GM18502 (cell line): Measurements from ENCODE around the gene CCDC146.
"Not testable (repeated sequence)": the region's sequence is repeated elsewhere in the genome, so short reads cannot be mapped to it uniquely, and the experiment has no call there.

Source experiments
- ATAC-seq: cut with Tn5 transposase; IDR thresholded peaks from one replicate; pipeline ENCODE4 v1.9.1; 2021; ENCODE audit warnings: mild to moderate bottlenecking; ENCODE audit not compliant: unreplicated experiment, poor library complexity

CCDC146 gene

DNA sequence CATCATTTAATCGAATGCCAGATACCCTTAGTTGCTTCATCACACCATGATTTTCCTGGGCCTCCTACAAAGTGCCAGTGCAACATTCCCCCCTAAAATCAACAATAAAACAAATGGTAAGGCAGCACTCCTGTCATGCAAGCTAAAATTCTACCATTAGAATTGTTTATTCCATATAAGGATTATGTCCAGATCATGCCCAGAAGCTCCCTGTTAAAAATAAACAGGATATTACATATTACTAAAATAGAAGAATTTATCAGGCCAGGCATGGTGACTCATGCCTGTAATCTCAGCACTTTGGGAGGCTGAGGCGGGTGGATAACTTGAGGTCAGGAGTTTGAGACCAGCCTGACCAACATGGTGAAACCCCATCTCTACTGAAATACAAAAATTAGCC lies 153.2 kb downstream of the CCDC146 start:
- not testable (repeated sequence) for ATAC-seq

DNA sequence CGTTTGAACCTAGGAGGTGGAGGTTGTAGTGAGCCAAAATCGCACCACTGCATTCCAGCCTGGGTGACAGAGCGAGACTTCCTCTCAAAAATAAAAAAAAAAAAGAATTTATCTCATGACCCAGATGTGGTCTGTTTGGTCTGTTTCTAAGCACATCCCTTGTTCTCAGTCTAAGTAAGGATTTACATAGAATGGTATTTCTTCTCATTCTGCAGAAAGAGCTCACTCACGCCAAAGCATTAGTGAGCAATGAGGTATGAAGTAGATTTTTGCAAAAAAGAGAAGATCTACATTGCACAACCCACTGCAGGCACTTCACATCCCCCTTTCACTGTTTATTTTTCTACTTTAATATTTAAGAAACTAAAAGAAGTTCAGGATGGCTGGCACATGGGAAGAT lies 153.7 kb downstream of the CCDC146 start:
- ATAC-seq = no peak

DNA sequence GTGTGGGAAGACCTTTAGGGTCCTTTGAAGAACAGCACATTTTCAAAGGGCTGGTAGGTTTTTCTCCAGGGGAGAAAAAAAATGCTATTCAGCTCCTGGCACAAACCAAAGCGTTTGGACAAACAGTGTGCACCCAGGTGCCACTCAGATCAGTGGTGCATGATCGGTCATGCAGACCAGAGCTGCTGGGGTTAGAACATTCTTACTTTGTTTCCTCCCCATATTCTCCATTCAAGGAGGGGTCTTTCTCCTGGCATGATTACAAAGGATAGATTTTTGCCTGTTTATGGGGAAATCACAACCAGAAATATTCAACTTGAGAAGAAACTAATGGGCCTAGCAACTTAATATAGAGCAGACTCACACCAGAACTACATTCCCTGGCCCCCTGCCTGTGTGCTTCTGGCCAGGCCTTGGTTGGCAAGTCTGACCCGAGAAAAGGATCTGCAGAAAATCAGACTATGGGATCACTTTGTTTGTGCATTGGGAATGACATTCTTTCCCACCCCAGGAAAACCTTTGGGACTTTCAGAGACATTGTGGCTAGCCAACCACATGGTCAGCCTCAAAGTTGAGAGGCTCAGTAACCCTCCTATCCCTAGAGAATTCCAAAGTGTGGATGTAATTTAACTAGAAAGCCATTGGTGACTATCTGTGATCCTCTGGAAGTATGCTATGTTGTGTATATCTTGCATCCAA lies 159.5 kb downstream of the CCDC146 start:
- no peak for ATAC-seq

DNA sequence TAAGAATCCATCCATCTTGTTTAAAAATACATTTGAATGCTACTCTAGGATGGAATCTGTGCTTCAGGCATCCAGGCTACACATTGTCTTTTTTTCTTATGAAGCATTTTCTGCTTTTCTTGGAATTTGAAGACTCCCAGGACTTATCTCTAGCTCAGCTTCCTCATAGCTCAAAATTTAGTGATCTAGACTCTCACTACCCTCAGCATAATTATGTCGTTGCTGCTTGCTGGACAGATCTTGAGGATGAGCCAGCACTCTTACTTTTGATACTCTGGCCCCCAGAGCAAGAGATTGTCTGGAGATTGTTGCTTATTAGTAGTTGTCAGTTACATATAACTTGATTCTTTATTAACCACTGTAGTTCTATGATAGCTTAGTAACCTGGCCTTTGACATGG lies 160.5 kb downstream of the CCDC146 start:
- no peak for ATAC-seq

DNA sequence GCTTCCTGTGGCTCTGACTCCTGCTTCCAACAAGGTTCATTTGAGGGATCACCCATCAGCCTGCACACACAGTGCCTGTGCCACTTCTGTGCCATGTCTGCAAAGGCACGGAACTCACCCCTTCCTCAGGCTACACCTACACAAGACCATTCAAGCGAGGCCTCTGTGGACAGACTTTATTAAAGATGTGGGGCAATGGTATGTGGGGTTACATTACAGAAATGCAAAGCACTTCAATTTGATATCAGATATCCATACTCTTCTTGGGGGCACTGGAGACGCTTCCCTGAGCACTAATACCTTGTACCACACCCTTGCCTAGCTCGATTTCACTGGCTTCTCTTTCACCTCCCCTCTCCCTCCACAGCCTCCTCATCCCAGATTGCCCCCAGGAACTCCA lies 161.6 kb downstream of the CCDC146 start:
- ATAC-seq = no peak

DNA sequence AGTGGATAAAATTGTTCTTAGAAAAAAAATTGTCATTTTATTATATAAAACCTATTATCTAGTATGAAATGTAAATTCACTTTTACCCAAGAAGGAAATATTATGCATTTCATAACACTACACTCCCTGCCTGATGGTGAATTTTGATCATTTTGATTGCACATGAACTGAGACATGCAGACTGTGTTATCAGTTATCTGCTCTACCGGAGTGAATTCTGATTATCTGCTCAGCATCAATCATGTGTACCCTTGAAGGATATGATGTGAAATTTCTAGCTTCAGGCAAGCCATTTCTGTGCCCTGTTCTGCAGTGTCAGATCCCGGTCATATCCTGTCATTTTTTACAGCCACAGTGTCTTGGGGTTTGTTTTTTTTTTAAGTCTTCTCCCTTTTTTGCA lies 162.2 kb downstream of the CCDC146 start:
- no peak for ATAC-seq

DNA sequence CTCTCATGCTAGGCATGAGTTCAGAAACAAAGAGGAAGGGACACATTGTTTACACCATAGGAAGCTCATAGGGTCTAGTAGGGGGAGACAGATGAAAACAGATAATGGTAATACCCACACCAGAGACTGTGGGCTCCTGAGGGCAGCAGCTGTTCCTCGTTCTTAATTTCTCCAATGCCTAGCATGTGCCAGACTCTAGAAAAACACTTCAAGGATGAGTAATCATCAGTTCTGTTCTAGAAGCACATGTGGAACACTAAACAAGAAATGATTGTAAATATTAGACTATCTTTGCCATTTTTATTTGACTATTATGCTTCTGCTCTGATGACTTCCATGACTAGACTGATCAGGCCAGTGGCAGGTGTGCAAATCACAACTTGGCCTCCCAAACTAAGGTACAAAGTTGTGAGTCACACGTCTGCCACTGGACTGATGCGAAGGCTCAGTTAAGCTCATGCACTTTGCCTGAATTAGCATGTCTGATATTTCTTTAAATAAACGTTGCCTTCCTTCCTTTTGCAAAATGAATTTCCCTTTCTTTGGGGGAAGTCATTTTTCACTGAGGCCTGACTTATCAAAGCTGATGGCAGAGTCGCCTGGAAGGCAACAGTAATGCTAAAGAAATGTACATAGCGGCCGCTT lies 166.4 kb downstream of the CCDC146 start:
- no peak for ATAC-seq

DNA sequence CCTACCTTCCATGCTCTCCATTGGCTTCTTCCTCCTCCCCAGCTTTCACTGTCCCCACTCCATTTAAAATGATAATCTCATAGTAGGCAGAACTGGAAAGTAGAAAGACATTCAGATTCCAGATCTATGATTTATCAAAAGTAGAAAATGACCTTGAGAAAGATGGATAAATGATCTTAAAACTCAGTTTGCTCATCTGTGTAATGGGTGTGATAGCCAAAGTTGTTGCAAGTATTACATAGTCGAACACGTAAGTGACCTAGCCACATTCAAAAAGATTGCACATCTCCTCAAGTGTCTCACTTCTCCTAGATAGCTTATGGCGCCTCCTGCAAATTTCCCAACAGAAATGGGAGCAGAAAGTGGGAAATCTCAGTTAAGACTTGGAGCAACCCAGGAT lies 167.0 kb downstream of the CCDC146 start:
- ATAC-seq = no peak

DNA sequence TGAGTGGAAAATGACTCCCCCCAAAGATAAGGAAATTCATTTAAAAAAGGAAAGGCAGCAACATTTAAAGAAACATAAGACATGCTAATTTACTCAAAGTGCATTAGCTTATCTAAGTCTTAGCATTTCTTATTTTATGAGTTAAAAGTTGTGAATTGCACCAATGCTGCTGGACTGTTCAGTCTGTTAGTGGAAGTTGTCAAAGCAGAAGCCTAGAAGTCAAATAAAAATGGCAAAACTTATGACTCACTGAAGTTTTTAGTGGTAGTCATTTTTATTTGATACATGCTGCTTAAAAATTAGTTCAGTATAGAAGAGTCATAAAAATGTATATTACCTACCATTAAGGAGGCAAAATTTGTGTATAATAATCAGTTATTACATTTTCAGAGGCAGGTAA lies 168.0 kb downstream of the CCDC146 start:
- ATAC-seq = no peak

DNA sequence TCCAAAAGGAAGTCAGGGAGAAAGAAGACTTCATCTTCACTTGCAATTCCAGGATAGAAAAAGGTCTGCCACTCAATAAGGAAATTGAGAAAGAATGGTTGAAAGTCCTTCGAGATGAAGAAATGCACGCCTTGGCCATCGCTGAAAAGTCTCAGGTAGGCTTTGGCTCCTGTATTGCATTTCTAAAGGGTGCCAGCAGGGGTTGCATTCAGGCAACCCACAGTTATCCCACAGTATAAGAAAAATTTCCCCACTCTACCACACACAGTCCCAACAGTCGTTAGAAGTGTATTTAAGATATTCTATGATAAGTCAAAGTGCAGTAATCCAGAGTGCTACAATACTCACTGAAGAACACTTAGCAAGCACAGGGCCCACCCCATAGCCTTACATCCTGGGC lies 170.6 kb downstream of the CCDC146 start:
- no peak for ATAC-seq

DNA sequence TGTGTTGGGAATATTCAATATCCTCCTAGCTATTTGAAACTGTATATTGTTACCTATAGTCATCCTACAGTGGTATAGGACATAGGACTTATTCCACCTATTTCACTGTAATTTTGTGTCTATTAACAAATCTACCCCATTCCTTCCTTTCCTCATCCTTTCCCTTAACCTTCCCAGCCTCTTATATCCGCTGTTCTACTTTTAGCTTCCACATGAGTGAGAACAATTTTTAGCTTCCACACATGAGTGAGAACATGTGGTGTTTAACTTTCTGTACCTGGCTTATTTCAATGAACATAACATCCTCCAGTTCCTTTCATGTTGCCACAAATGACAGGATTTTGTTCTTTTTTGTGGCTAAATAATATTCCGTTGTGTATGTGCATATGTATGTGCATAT lies 173.1 kb downstream of the CCDC146 start:
- no peak for ATAC-seq

DNA sequence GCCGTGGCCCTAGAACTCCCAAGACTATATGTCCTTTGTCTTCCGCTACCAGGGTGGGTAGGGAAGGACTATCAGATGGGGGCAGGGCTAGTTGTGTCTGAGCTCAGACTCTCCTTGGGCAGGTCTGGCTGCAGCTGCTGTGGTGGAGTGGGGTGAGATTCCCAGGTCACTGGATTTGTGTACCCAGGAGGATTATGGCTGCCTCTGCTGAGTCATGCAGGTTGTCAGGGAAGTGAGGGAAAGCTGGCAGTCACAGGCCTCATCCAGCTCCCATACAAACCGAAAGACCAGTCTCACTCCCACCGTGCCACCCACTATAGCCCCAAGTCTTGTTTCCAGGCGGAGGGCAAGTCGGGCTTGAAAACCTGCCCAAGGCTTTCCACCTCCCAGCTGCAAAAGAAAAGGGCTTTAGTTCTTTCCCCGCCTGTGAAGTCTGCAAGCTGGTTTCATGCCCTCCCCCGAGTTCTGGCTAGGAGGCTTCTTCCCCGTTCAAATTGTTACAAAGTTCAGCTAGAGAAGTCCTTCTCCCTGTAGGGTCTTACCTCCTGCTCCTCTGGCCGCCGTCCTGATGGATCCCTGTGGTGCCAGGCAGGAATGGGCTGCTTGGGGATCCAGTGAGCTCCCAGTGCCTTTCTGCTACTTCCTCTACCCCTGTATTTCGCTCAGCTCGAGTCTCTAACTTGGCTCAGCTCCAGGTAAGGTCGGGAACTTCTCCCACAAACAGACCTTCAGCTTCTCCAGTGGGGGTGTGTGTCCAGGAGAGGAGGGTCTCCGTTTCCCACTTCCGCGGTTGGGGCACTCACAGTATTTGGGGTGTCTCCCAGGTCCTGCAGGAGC lies 184.0 kb downstream of the CCDC146 start:
- ATAC-seq = no peak

DNA sequence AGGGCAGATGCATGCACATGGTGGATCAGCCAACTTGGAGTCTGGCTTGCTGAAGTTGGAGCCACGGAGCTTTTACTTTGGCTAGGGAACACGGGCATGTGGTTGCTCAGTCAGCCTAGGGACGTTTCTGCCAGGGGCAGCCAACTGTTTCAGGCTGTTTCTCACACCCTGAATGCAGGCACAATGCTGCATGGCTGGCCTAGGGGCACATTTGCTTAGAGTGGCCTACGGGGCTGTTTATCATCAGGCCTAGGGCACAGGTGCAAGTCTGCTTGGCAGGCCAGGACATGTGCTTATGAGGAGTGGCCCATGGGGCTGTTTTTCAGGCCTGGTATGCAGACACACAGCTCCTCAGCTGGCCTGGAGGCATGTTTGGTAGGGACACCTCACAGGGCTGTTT lies 186.4 kb downstream of the CCDC146 start:
- ATAC-seq = no peak

DNA sequence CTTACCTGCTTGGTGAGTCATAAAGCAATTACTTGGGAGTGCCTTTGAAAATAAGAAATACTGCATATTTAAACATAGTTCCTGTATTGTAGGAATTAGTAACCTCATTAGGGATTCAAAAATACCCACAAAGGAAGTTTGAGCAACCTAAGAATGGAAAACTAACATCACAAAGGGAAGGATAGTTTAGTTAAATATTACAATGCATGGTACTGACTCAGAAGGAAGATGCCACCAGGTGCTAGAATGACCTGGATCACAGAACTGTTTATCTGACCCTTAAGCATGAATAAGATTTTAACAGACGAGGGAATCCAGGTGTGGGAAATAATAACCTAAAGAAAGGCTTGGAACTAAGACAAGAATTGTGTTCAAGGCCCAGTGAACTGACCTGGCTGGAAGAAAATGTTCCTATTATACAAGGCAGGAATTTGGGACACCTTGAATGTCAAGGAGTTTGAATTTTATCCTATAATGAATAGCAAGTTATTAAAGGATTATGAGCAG lies 187.4 kb downstream of the CCDC146 start:
- no peak for ATAC-seq

DNA sequence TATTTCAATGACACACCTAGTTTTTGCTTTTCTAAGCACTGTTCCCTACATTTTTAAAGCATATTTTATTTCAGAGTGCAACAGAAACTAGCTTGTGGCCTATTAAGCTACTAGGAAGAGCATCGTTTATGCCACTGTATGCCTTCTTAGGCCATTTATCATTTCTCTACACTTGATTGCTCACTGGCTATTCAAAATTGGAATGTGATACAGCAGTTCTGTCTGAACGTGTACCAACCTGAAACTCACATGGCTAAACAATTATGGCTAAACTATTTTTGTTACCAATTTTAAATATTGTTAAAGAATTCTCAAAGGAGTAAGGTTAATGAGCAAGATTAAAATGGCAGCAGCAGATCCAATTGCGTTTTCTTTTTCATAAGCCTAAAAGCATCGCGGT lies 188.6 kb downstream of the CCDC146 start:
- ATAC-seq = no peak

DNA sequence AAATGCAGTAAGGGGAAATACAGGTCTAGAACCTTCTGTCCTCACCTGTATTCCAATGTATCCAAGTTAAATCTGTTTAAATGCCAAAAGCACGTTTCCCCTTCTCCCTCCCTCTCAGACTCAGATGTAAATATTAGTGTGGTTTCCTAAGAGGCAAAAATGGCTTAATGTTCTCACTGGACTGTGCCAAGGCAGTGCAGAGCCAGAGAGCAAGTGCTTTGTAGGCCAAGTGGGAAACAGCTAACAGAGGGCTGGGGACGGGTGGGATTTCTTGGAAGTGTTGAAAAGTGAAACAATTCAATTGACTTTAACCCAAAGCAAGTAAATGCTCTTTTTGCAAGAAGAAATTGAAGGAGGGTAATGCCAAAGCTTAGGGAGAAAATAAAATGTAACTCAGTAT lies 190.7 kb downstream of the CCDC146 start:
- ATAC-seq = no peak

DNA sequence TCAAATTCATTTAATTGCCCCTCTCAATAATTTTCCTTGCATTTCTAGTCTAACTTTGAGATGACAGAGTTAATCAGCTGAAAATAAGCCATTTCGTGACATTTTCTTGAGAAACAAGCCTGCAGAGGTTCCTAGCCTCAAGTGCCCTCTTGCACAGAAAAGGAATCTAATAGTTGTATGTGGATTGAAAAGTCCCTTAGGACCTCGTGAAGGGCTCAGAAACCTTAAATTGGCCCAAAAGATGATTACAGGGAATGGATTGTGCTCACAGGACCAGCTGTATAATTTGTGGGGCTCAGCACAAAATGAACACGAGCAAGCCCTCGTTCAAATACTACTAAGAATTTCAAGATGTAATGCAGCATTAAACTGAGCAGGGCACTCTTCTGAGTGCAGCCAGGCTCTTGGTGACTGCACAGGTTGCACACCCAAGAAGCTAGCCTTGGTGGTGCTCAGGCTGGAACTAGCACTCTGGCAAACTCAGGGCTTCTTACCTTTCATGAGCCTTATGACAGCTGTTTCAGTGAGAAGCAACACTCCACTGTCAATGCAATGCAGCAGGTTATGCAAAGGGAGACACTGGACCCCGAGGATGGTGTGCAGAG lies 191.6 kb downstream of the CCDC146 start:
- ATAC-seq = no peak

DNA sequence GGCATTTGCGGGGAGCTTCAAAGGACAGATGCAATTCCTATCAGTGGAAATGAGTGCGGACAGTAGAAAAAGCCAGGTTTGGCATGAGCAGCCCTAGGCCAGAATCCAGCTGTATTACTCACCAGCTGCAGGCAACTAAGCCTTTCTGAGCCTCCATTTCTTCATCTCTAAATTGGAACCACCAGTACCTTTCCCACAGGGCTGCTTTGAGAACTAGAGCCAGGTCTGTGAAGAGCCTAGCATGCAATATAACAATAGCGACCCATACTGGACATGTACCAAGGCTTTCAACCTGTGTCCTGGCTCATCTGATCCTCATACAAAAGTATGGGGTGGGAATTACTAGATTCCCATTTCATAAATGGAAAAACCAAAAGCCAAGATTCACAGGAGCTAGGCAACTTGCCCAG lies 192.8 kb downstream of the CCDC146 start:
- ATAC-seq = no peak

DNA sequence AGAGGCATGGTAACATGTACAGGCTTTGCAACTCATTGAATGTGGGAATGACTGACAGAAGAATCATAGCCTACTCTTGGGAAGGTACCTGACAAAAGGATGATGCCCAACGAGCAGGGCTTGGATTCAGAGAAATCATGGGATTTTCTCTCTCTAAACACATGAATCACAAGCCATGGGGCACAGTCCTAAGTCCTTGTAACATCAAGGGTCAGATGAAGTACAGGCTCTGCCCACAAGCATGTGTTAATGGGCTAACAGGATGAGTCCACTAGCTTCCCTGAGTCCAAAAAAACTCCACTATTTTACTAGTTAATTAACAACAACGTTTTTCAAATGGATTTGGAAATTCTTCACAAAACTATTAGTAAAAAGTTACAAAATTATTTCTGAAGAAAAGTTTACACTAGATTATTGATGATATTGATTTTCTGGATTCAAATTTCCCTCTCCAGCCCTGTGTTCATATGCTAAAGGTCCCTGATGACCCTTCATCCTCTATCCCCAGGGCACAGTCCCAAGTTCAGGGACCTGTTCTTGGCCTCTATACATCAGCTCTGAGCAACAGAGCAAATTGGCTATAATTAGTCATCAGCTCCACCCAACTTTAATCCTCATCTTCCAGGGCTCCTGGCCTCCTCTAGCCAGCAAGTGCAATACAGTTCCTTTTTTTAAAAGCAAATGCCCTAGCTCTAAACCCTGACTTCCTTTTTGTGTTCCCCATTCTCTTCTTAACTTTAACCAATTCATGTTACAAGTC lies 194.0 kb downstream of the CCDC146 start:
- no peak for ATAC-seq

DNA sequence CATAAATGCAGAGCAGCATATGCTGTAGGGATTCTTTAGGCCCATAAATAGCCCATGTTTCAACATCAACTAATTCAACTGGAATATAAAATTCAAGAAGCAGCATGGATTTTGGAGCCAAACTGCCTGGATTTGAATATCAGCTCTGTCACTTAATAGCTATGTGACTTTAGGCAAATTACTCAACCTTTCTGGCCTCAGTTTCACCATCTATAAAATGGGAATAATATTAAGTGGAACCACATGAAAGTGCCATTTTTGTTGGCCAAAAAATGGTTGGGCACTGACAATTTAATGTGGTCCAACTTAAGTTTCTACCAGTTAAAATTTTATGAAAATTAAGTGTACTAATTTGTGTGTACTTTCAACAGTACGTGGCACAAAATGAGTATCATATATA lies 195.6 kb downstream of the CCDC146 start:
- no peak for ATAC-seq
